HUES6 (cell line): Measurements from ENCODE around the gene CDK14.
A peak's percentile ranks its signal among the peaks of the same experiment; 100 is the strongest.

ENCODE experiments used
- H3K27ac ChIP-seq: 2 replicates; pipeline ENCODE4 v1.7.0; 2013; ENCODE audit warnings: low read depth, mild to moderate bottlenecking, low read length, inconsistent platforms
- H3K27me3 ChIP-seq: 2 replicates; pipeline ENCODE4 v1.6.1; 2013; ENCODE audit warnings: low read length; ENCODE audit not compliant: control insufficient read depth, insufficient read depth
- H3K36me3 ChIP-seq: 2 replicates; pipeline ENCODE4 v1.6.1; 2013; ENCODE audit warnings: low read length; ENCODE audit not compliant: control insufficient read depth, insufficient read depth
- H3K4me1 ChIP-seq: 2 replicates; pipeline ENCODE4 v1.6.1; 2013; ENCODE audit warnings: low read length; ENCODE audit not compliant: control insufficient read depth, insufficient read depth
- H3K4me3 ChIP-seq: 2 replicates; pipeline ENCODE4 v1.5.1; 2013; ENCODE audit warnings: low read depth, low read length
- H3K9ac ChIP-seq: one replicate; pipeline ENCODE4 v1.6.1; 2013; ENCODE audit warnings: mild to moderate bottlenecking, low read length
- H3K9me3 ChIP-seq: 2 replicates; pipeline ENCODE4 v1.6.1; 2013; ENCODE audit warnings: low read depth, low read length; ENCODE audit not compliant: control insufficient read depth, insufficient read depth

CDK14 gene

GRCh38 chr7:90617442-90617841, 21.3 kb downstream of the CDK14 start:
- no peak overlapping the region for H3K4me3 ChIP-seq
- H3K9ac ChIP-seq: no peak overlapping the region
- H3K27ac ChIP-seq: no peak overlapping the region
- H3K36me3 ChIP-seq: no peaks in the 10 kb centered on the region
- peaks cover 8% of the 10 kb centered on the region; the same call in 1 of the 2 replicates for H3K27me3 ChIP-seq
- no peaks in the 10 kb centered on the region for H3K9me3 ChIP-seq
- peaks cover 38% of the 10 kb centered on the region for H3K4me1 ChIP-seq

GRCh38 chr7:90618876-90619275, 22.8 kb downstream of the CDK14 start:
- Histone ChIP-seq H3K27me3 (peaks cover 8% of the 10 kb centered on the region; the same call in 1 of the 2 replicates), H3K27ac (no peak overlapping the region), H3K4me3 (no peak overlapping the region), H3K9me3 (no peaks in the 10 kb centered on the region), H3K36me3 (no peaks in the 10 kb centered on the region), H3K4me1 (peaks cover 50% of the 10 kb centered on the region), H3K9ac (no peak overlapping the region)

GRCh38 chr7:90621125-90621746, 25.1 kb downstream of the CDK14 start:
- Histone ChIP-seq H3K4me3 (no peak overlapping the region), H3K27me3 (peaks cover 8% of the 10 kb centered on the region; the same call in 1 of the 2 replicates), H3K36me3 (no peaks in the 10 kb centered on the region), H3K9me3 (no peaks in the 10 kb centered on the region), H3K27ac (no peak overlapping the region), H3K9ac (no peak overlapping the region), H3K4me1 (peaks cover 74% of the 10 kb centered on the region)

GRCh38 chr7:90621747-90622140, 25.6 kb downstream of the CDK14 start:
- Histone ChIP-seq H3K4me1 (peaks cover 79% of the 10 kb centered on the region), H3K36me3 (no peaks in the 10 kb centered on the region), H3K9me3 (no peaks in the 10 kb centered on the region), H3K9ac (no peak overlapping the region), H3K27me3 (peaks cover 8% of the 10 kb centered on the region; the same call in 1 of the 2 replicates), H3K27ac (peak overlapping the region; percentile 7; the same call in 1 of the 2 replicates), H3K4me3 (no peak overlapping the region; the same call in 1 of the 2 replicates)

GRCh38 chr7:90622670-90623069, 26.5 kb downstream of the CDK14 start:
- no peak overlapping the region for H3K9ac ChIP-seq
- no peaks in the 10 kb centered on the region for H3K9me3 ChIP-seq
- H3K27ac ChIP-seq: peak overlapping the region; percentile 7; the same call in 1 of the 2 replicates
- no peak overlapping the region for H3K4me3 ChIP-seq
- H3K27me3 ChIP-seq: peaks cover 8% of the 10 kb centered on the region; the same call in 1 of the 2 replicates
- no peaks in the 10 kb centered on the region for H3K36me3 ChIP-seq
- peaks cover 74% of the 10 kb centered on the region for H3K4me1 ChIP-seq

GRCh38 chr7:90624225-90624911, 28.2 kb downstream of the CDK14 start:
- H3K27me3 ChIP-seq: peaks cover 8% of the 10 kb centered on the region; the same call in 1 of the 2 replicates
- H3K9me3 ChIP-seq: no peaks in the 10 kb centered on the region
- H3K9ac ChIP-seq: no peak overlapping the region
- H3K36me3 ChIP-seq: no peaks in the 10 kb centered on the region
- H3K4me1 ChIP-seq: peaks cover 64% of the 10 kb centered on the region
- H3K27ac ChIP-seq: no peak overlapping the region; the same call in 1 of the 2 replicates
- H3K4me3 ChIP-seq: no peak overlapping the region

- Histone ChIP-seq H3K9ac (no peak overlapping the region), H3K27me3 (peaks cover 8% of the 10 kb centered on the region; the same call in 1 of the 2 replicates), H3K4me3 (no peak overlapping the region; the same call in 1 of the 2 replicates), H3K9me3 (no peaks in the 10 kb centered on the region), H3K4me1 (peaks cover 64% of the 10 kb centered on the region), H3K27ac (peak overlapping the region; percentile 3; the same call in 1 of the 2 replicates), H3K36me3 (no peaks in the 10 kb centered on the region)
Observed at GRCh38 chr7:90625051-90625450, 28.9 kb downstream of the CDK14 start.

GRCh38 chr7:90625562-90625961, 29.4 kb downstream of the CDK14 start:
- Histone ChIP-seq H3K9me3 (no peaks in the 10 kb centered on the region), H3K27ac (peak overlapping the region; percentile 30), H3K27me3 (peaks cover 5% of the 10 kb centered on the region; the same call in 1 of the 2 replicates), H3K4me3 (peak overlapping the region; percentile 18; the same call in 1 of the 2 replicates), H3K9ac (peak overlapping the region; percentile 51), H3K4me1 (peaks cover 61% of the 10 kb centered on the region), H3K36me3 (no peaks in the 10 kb centered on the region)

- no peaks in the 10 kb centered on the region for H3K36me3 ChIP-seq
- peak overlapping the region; percentile 30 for H3K27ac ChIP-seq
- H3K27me3 ChIP-seq: 0 out of 2 replicates have a peak, but pooled peaks cover under 1% of the 10 kb centered on the region
- H3K9me3 ChIP-seq: no peaks in the 10 kb centered on the region
- peaks cover 56% of the 10 kb centered on the region for H3K4me1 ChIP-seq
- peak overlapping the region; percentile 25; the same call in 1 of the 2 replicates for H3K4me3 ChIP-seq
- H3K9ac ChIP-seq: no peak overlapping the region
Observed at GRCh38 chr7:90626013-90626412, 29.9 kb downstream of the CDK14 start.

GRCh38 chr7:90629297-90629918, 33.3 kb downstream of the CDK14 start:
- Histone ChIP-seq H3K4me3 (no peak overlapping the region), H3K9me3 (no peaks in the 10 kb centered on the region), H3K27ac (no peak overlapping the region), H3K4me1 (peaks cover 24% of the 10 kb centered on the region), H3K27me3 (no peaks in the 10 kb centered on the region), H3K36me3 (no peaks in the 10 kb centered on the region), H3K9ac (no peak overlapping the region)

GRCh38 chr7:90631502-90631901, 35.4 kb downstream of the CDK14 start:
- no peak overlapping the region for H3K27ac ChIP-seq
- H3K9ac ChIP-seq: no peak overlapping the region
- no peaks in the 10 kb centered on the region for H3K27me3 ChIP-seq
- H3K9me3 ChIP-seq: no peaks in the 10 kb centered on the region
- no peaks in the 10 kb centered on the region for H3K36me3 ChIP-seq
- no peak overlapping the region for H3K4me3 ChIP-seq
- peaks cover 3% of the 10 kb centered on the region; the same call in 1 of the 2 replicates for H3K4me1 ChIP-seq
